HEK293 (cell line): Measurements from ENCODE around the gene NXPH2.

Source experiments
- CTCF ChIA-PET: fragments of 350-600 bp; formaldehyde crosslinking; extraction: SDS; loops from one replicate; lab custom pipeline; 2021; ENCODE audit warnings: antibody characterized with exemption; lab: Yijun Ruan, JAX
- POLR2A ChIA-PET: fragments of 300-600 bp; formaldehyde crosslinking; extraction: SDS; loops from one replicate; lab custom pipeline; 2020; ENCODE audit warnings: antibody characterized with exemption, inconsistent platforms; lab: Yijun Ruan, JAX
- H3K27ac ChIP-seq: fragments of 200-500 bp; sonication (Bioruptor generic); 2 replicates; pipeline ENCODE4 v1.5.1; 2014; ENCODE audit warnings: low read depth, low read length, control low read depth, inconsistent platforms; ENCODE audit errors: extremely low read depth
- H3K36me3 ChIP-seq, 2 experiments: fragments of 200-500 bp in 1 of 2; sonication (Bioruptor generic) in 1 of 2; 1 replicate in 1 of 2; 2 replicates in 1 of 2; pipeline ENCODE4 v1.5.1; 2014 to 2017; ENCODE audit warnings: inconsistent platforms in 2 of 2, low read length in 2 of 2; ENCODE audit not compliant: control insufficient read depth in 2 of 2, insufficient read depth in 1 of 2
- H3K4me1 ChIP-seq: fragments of 200-500 bp; sonication (Bioruptor generic); 2 replicates; pipeline ENCODE4 v1.5.1; 2014; ENCODE audit warnings: mild to moderate bottlenecking, low read length, inconsistent platforms; ENCODE audit not compliant: control insufficient read depth, insufficient read depth
- H3K4me3 ChIP-seq: 2 replicates; pipeline ENCODE4 v1.5.1; 2011; ENCODE audit warnings: low read depth, mild to moderate bottlenecking, control low read depth, low read length, moderate library complexity
- H3K9me3 ChIP-seq: fragments of 200-500 bp; sonication (Bioruptor generic); 2 replicates; pipeline ENCODE4 v1.5.1; 2014; ENCODE audit warnings: low read depth, low read length, inconsistent platforms; ENCODE audit not compliant: control insufficient read depth, insufficient read depth
- HOXC10 ChIP-seq: sonication (generic); formaldehyde crosslinking; IDR thresholded peaks from 2 replicates; pipeline ENCODE4 v1.8.1; 2023; ENCODE audit warnings: mild to moderate bottlenecking, missing genetic modification reagents
- REST ChIP-seq: fragments of 450-650 bp; formaldehyde crosslinking; IDR thresholded peaks from 2 replicates; pipeline ENCODE4 v1.5.1; 2016; ENCODE audit warnings: missing biosample characterization, missing genetic modification characterization
- SCRT2 ChIP-seq: fragments of 450-650 bp; formaldehyde crosslinking; IDR thresholded peaks from 2 replicates; pipeline ENCODE4 v1.5.1; 2016; ENCODE audit warnings: missing biosample characterization, missing genetic modification characterization
- TCF7L2 ChIP-seq: IDR thresholded peaks from 2 replicates; pipeline ENCODE4 v1.6.1; 2011; ENCODE audit warnings: low read depth, mild to moderate bottlenecking, inconsistent platforms, low read length, moderate library complexity, borderline replicate concordance
- YY1 ChIP-seq: fragments of 450-650 bp; formaldehyde crosslinking; IDR thresholded peaks from 2 replicates; pipeline ENCODE4 v1.5.1; 2018; ENCODE audit warnings: missing biosample characterization, missing genetic modification characterization
- ZBTB17 ChIP-seq: fragments of 450-650 bp; formaldehyde crosslinking; IDR thresholded peaks from 2 replicates; pipeline ENCODE4 v1.5.1; 2016; ENCODE audit warnings: missing biosample characterization, missing genetic modification characterization
- ZIC2 ChIP-seq: fragments of 450-650 bp; formaldehyde crosslinking; IDR thresholded peaks from 2 replicates; pipeline ENCODE4 v1.5.1; 2016; ENCODE audit warnings: missing biosample characterization, missing genetic modification characterization
- ZNF148 ChIP-seq: fragments of 450-650 bp; formaldehyde crosslinking; IDR thresholded peaks from 2 replicates; pipeline ENCODE4 v1.5.0; 2017; ENCODE audit warnings: missing biosample characterization, missing genetic modification characterization, borderline replicate concordance
- ZNF155 ChIP-seq: fragments of 450-650 bp; formaldehyde crosslinking; IDR thresholded peaks from 2 replicates; pipeline ENCODE4 v1.5.1; 2016; ENCODE audit warnings: missing biosample characterization, missing genetic modification characterization
- ZNF175 ChIP-seq: fragments of 450-650 bp; formaldehyde crosslinking; IDR thresholded peaks from 2 replicates; pipeline ENCODE4 v1.5.1; 2016; ENCODE audit warnings: missing biosample characterization, missing genetic modification characterization
- ZNF19 ChIP-seq: fragments of 450-650 bp; formaldehyde crosslinking; IDR thresholded peaks from 2 replicates; pipeline ENCODE4; 2016; ENCODE audit warnings: missing biosample characterization, missing genetic modification characterization, low read depth
- ZNF211 ChIP-seq: fragments of 450-650 bp; formaldehyde crosslinking; IDR thresholded peaks from 2 replicates; pipeline ENCODE4 v1.5.1; 2016; ENCODE audit warnings: low read depth, missing biosample characterization, missing genetic modification characterization
- ZNF324 ChIP-seq: fragments of 450-650 bp; formaldehyde crosslinking; IDR thresholded peaks from 2 replicates; pipeline ENCODE4 v1.5.1; 2016; ENCODE audit warnings: missing biosample characterization, missing genetic modification characterization
- ZNF350 ChIP-seq: fragments of 450-650 bp; formaldehyde crosslinking; IDR thresholded peaks from 2 replicates; pipeline ENCODE4 v1.5.0; 2017; ENCODE audit warnings: missing biosample characterization, mild to moderate bottlenecking, missing genetic modification characterization
- ZNF391 ChIP-seq: fragments of 450-650 bp; formaldehyde crosslinking; IDR thresholded peaks from 2 replicates; pipeline ENCODE4 v1.5.1; 2016; ENCODE audit warnings: low read depth, missing biosample characterization, missing genetic modification characterization, borderline replicate concordance
- ZNF433 ChIP-seq: fragments of 450-650 bp; formaldehyde crosslinking; IDR thresholded peaks from 2 replicates; pipeline ENCODE4 v1.5.1; 2016; ENCODE audit warnings: missing biosample characterization, missing genetic modification characterization, low read depth
- ZNF449 ChIP-seq: fragments of 450-650 bp; formaldehyde crosslinking; IDR thresholded peaks from 2 replicates; pipeline ENCODE4 v1.5.1; 2017; ENCODE audit warnings: missing biosample characterization, mild to moderate bottlenecking, missing genetic modification characterization, moderate library complexity
- ZNF501 ChIP-seq: fragments of 450-650 bp; formaldehyde crosslinking; IDR thresholded peaks from 2 replicates; pipeline ENCODE4 v1.5.1; 2016; ENCODE audit warnings: missing biosample characterization, missing genetic modification characterization
- ZNF513 ChIP-seq: fragments of 450-650 bp; IDR thresholded peaks from 2 replicates; pipeline ENCODE4 v1.5.1; 2018; ENCODE audit warnings: missing biosample characterization, missing genetic modification characterization
- ZNF600 ChIP-seq: fragments of 450-650 bp; formaldehyde crosslinking; IDR thresholded peaks from 2 replicates; pipeline ENCODE4 v1.5.1; 2016; ENCODE audit warnings: missing biosample characterization, missing genetic modification characterization
- ZNF701 ChIP-seq: fragments of 450-650 bp; formaldehyde crosslinking; IDR thresholded peaks from 2 replicates; pipeline ENCODE4 v1.5.1; 2016; ENCODE audit warnings: missing biosample characterization, missing genetic modification characterization
- ZNF747 ChIP-seq: fragments of 450-650 bp; formaldehyde crosslinking; IDR thresholded peaks from 2 replicates; pipeline ENCODE4 v1.5.1; 2016; ENCODE audit warnings: missing biosample characterization, missing genetic modification characterization
- ZNF785 ChIP-seq: fragments of 450-650 bp; formaldehyde crosslinking; IDR thresholded peaks from 2 replicates; pipeline ENCODE4 v1.5.1; 2016; ENCODE audit warnings: missing biosample characterization, missing genetic modification characterization
- ZNF830 ChIP-seq: fragments of 450-650 bp; IDR thresholded peaks from 2 replicates; pipeline ENCODE4 v1.5.0; 2018; ENCODE audit warnings: missing biosample characterization, missing genetic modification characterization, low read depth, mild to moderate bottlenecking, moderate library complexity
- ZSCAN5A ChIP-seq: fragments of 450-650 bp; formaldehyde crosslinking; IDR thresholded peaks from 2 replicates; pipeline ENCODE4 v1.5.1; 2016; ENCODE audit warnings: missing biosample characterization, missing genetic modification characterization

The NXPH2 gene

GRCh38 chr2:138732651-138733050, 47.5 kb downstream of the NXPH2 start (continued):
- TF ChIP-seq ZNF211: no peak

GRCh38 chr2:138730497-138731030, 49.6 kb downstream of the NXPH2 start:
- H3K4me3 ChIP-seq: no peak overlapping the region
- CTCF ChIA-PET: interaction anchor here (0.7 kb wide), 1 partner anchor 26 kb away, joined by 3 read pairs; no protein-coding TSS in a partner anchor
- no peaks in the 10 kb centered on the region; the same call in 1 of the 2 replicates for H3K9me3 ChIP-seq
- POLR2A ChIA-PET: no interaction called here
- no peaks in the 10 kb centered on the region for H3K4me1 ChIP-seq
- no peak overlapping the region for H3K27ac ChIP-seq
- H3K36me3 ChIP-seq: no peaks in the 10 kb centered on the region
- TF ChIP-seq ZNF350 (tag by site-specific recombination) (no peak), TCF7L2 (no peak), ZNF830 (tag by site-specific recombination) (no peak), ZIC2 (tag by site-specific recombination) (no peak), ZNF148 (tag by site-specific recombination) (no peak), HOXC10 (no peak), ZNF19 (tag by site-specific recombination) (no peak), ZSCAN5A (tag by site-specific recombination) (no peak), ZNF513 (tag by site-specific recombination) (no peak), ZNF324 (no peak), ZNF391 (tag by site-specific recombination) (no peak), ZBTB17 (no peak), ZNF155 (tag by site-specific recombination) (no peak), ZNF701 (tag by site-specific recombination) (no peak)

GRCh38 chr2:138727956-138728355, 52.2 kb downstream of the NXPH2 start:
- Histone ChIP-seq H3K4me3 (no peak overlapping the region), H3K4me1 (no peaks in the 10 kb centered on the region)
- POLR2A ChIA-PET: no interaction called here
- CTCF ChIA-PET: interaction anchor here (1.0 kb wide), 1 partner anchor 59 kb away, joined by 4 read pairs; no protein-coding TSS in a partner anchor
- TF ChIP-seq ZNF433 (tag by site-specific recombination): no peak
- TF ChIP-seq ZNF747 (tag by site-specific recombination): no peak
- no peak for TF ChIP-seq YY1 (tag by site-specific recombination)
- no peak for TF ChIP-seq ZNF175 (tag by site-specific recombination)
- no peak for TF ChIP-seq ZNF449
- no peak for TF ChIP-seq ZNF501 (tag by site-specific recombination)
- no peak for TF ChIP-seq ZNF785 (tag by site-specific recombination)
- TF ChIP-seq REST: no peak
- no peak for TF ChIP-seq ZNF600
- TF ChIP-seq SCRT2 (tag by site-specific recombination): no peak
- TF ChIP-seq, all 188 proteins: peak for 0
- no peaks in the 10 kb centered on the region for H3K9me3 ChIP-seq
- H3K27ac ChIP-seq: no peak overlapping the region
- H3K36me3 ChIP-seq: no peaks in the 10 kb centered on the region
